Activated CD8-positive, alpha-beta T cell treated with anti-CD3 and anti-CD28 coated beads for 36 hours (primary cell): ENCODE data around the gene RMI2. TPM values are rescaled to one million over a fixed set of nuclear protein-coding genes. Genes with fewer than 3 reads are reported as not detected.

ENCODE experiments used
- ATAC-seq: fragments of 200-7000 bp; cut with Tn5 transposase; one replicate; pipeline ENCODE4 v1.10.0; 2021; ENCODE audit warnings: mild to moderate bottlenecking, moderate library complexity
- CTCF ChIA-PET: fragments of 350-600 bp; sonication (Branson Sonifier 250); formaldehyde crosslinking; loops from one replicate; lab custom pipeline; 2021; ENCODE audit warnings: antibody characterized with exemption; lab: Charles Lee
- POLR2A ChIA-PET: fragments of 350-600 bp; sonication (Branson Sonifier 250); formaldehyde crosslinking; loops from one replicate; lab custom pipeline; 2021; ENCODE audit warnings: antibody characterized with exemption; lab: Charles Lee
- DNase-seq: peaks from one replicate; pipeline ENCODE4 v3.0.0-alpha.2; 2020
- H3K27ac Mint-ChIP-seq: one replicate; pipeline ENCODE4 v1.8.0; 2021; ENCODE audit warnings: mild to moderate bottlenecking, mixed read lengths
- H3K27me3 Mint-ChIP-seq: one replicate; pipeline ENCODE4 v1.8.0; 2021; ENCODE audit warnings: mixed read lengths
- H3K36me3 Mint-ChIP-seq: one replicate; pipeline ENCODE4 v1.8.0; 2021; ENCODE audit warnings: low read depth, mixed read lengths
- H3K4me1 Mint-ChIP-seq: one replicate; pipeline ENCODE4 v1.8.0; 2021; ENCODE audit warnings: low read depth, mixed read lengths
- H3K4me3 Mint-ChIP-seq: one replicate; pipeline ENCODE4 v1.8.0; 2021; ENCODE audit warnings: mild to moderate bottlenecking, moderate library complexity, mixed read lengths
- H3K9me3 Mint-ChIP-seq: one replicate; pipeline ENCODE4 v1.8.0; 2021; ENCODE audit warnings: mixed read lengths
- CTCF ChIP-seq: fragments of 200-600 bp; IDR thresholded peaks from one replicate; pipeline ENCODE4 v1.8.0; 2022; ENCODE audit warnings: antibody characterized with exemption, mild to moderate bottlenecking
- intact Hi-C: fragments of 100-400 bp; cut with micrococcal nuclease; formaldehyde crosslinking; loops from one replicate; pipeline ENCODE4 v1.10.0; 2022
- total RNA-seq, 2 experiments: library from RNA; stranded (reverse); gene quantifications; one replicate each; pipeline ENCODE4 v1.2.3, GENCODE V29; 2021

Gene RMI2
- total RNA-seq, 2 experiments from 2014 or later = 53.1 to 57.7 TPM

GRCh38 chr16:11395008-11395948 is 50.0 kb downstream of the RMI2 start:
- intact Hi-C loops = loop anchor here (10.0 kb wide), 1 partner anchor 320 kb away; no protein-coding TSS in a partner anchor
- CTCF ChIA-PET = interaction anchor here (0.6 to 5.6 kb wide), 51 partner anchors 7 to 695 kb away, joined by 3 to 89 read pairs (median 4); no protein-coding TSS in a partner anchor
- H3K27ac Mint-ChIP-seq = no peak overlapping the region
- no peaks in the 10 kb centered on the region for H3K36me3 Mint-ChIP-seq
- ATAC-seq (no peak), DNase-seq (no peak)
- no peaks in the 10 kb centered on the region for H3K4me1 Mint-ChIP-seq
- no peaks in the 10 kb centered on the region for H3K27me3 Mint-ChIP-seq
- H3K9me3 Mint-ChIP-seq = no peaks in the 10 kb centered on the region
- POLR2A ChIA-PET = no interaction called here
- H3K4me3 Mint-ChIP-seq = no peak overlapping the region
- no peak for TF ChIP-seq CTCF

GRCh38 chr16:11395949-11396240 is 50.6 kb downstream of the RMI2 start:
- ChIA-PET POLR2A (no interaction called here), CTCF (interaction anchor here (0.6 to 5.6 kb wide), 50 partner anchors 8 to 694 kb away, joined by 3 to 89 read pairs (median 4); no protein-coding TSS in a partner anchor)
- H3K36me3 Mint-ChIP-seq = no peaks in the 10 kb centered on the region
- no peaks in the 10 kb centered on the region for H3K27me3 Mint-ChIP-seq
- no peak for ATAC-seq
- H3K4me1 Mint-ChIP-seq = no peaks in the 10 kb centered on the region
- H3K9me3 Mint-ChIP-seq = no peaks in the 10 kb centered on the region
- H3K27ac Mint-ChIP-seq = no peak overlapping the region
- no peak overlapping the region for H3K4me3 Mint-ChIP-seq
- intact Hi-C loops = loop anchor here (10.0 kb wide), 1 partner anchor 319 kb away; no protein-coding TSS in a partner anchor
- TF ChIP-seq CTCF = no peak
- no peak for DNase-seq

- ChIA-PET POLR2A (no interaction called here), CTCF (interaction anchor here (0.6 to 5.6 kb wide), 54 partner anchors 9 to 694 kb away, joined by 3 to 89 read pairs (median 4); no protein-coding TSS in a partner anchor)
- Mint-ChIP-seq H3K27ac (peak overlapping the region; percentile 25), H3K9me3 (no peaks in the 10 kb centered on the region), H3K27me3 (no peaks in the 10 kb centered on the region), H3K4me3 (no peak overlapping the region), H3K4me1 (no peaks in the 10 kb centered on the region), H3K36me3 (no peaks in the 10 kb centered on the region)
- intact Hi-C loops = loop anchor here (10.0 kb wide), 1 partner anchor 318 kb away; no protein-coding TSS in a partner anchor
- ATAC-seq (peak; percentile 92), DNase-seq (peak; percentile 72)
- peak; percentile 100 for TF ChIP-seq CTCF
Measured at GRCh38 chr16:11396241-11397048, 51.2 kb downstream of the RMI2 start.

- intact Hi-C loops = loop anchor here (10.0 kb wide), 1 partner anchor 317 kb away; no protein-coding TSS in a partner anchor
- H3K27me3 Mint-ChIP-seq = no peaks in the 10 kb centered on the region
- H3K4me3 Mint-ChIP-seq = no peak overlapping the region
- H3K27ac Mint-ChIP-seq = no peak overlapping the region
- no peak for TF ChIP-seq CTCF
- H3K36me3 Mint-ChIP-seq = no peaks in the 10 kb centered on the region
- no peak for ATAC-seq
- CTCF ChIA-PET = interaction anchor here (0.7 to 5.6 kb wide), 5 partner anchors 10 to 444 kb away, joined by 3 to 89 read pairs (median 4); no protein-coding TSS in a partner anchor
- H3K4me1 Mint-ChIP-seq = no peaks in the 10 kb centered on the region
- no peaks in the 10 kb centered on the region for H3K9me3 Mint-ChIP-seq
- POLR2A ChIA-PET = no interaction called here
- DNase-seq = no peak
Measured at GRCh38 chr16:11398136-11398535, 52.9 kb downstream of the RMI2 start.
